HepG2 (cell line): ENCODE data around the gene NEBL. TPM values are rescaled to one million over a fixed set of nuclear protein-coding genes. Genes with fewer than 3 reads are reported as not detected.

Experiments
- ARHGAP35 ChIP-seq: sonication (generic); formaldehyde crosslinking; IDR thresholded peaks from 2 replicates; pipeline ENCODE4 v1.9.0; 2022; ENCODE audit warnings: mild to moderate bottlenecking, inconsistent platforms, moderate library complexity, missing genetic modification reagents, borderline replicate concordance
- CBX5 ChIP-seq: sonication (generic); formaldehyde crosslinking; IDR thresholded peaks from 2 replicates; pipeline ENCODE4 v1.4.0; 2020; ENCODE audit warnings: missing genetic modification reagents, borderline replicate concordance
- HNRNPL ChIP-seq: fragments of 200-400 bp; formaldehyde crosslinking; IDR thresholded peaks from 2 replicates; pipeline ENCODE4 v1.6.1; 2017; ENCODE audit warnings: mild to moderate bottlenecking, low read depth, low read length
- MEF2D ChIP-seq: sonication (generic); formaldehyde crosslinking; IDR thresholded peaks from 2 replicates; pipeline ENCODE4 v1.5.1; 2020; ENCODE audit warnings: mild to moderate bottlenecking, missing genetic modification reagents
- NFYB ChIP-seq: sonication (generic); formaldehyde crosslinking; IDR thresholded peaks from 2 replicates; pipeline ENCODE4 v1.4.0; 2020; ENCODE audit warnings: missing genetic modification reagents
- NRL ChIP-seq: sonication (generic); formaldehyde crosslinking; IDR thresholded peaks from 2 replicates; pipeline ENCODE4 v1.5.0; 2020; ENCODE audit warnings: missing genetic modification reagents, mild to moderate bottlenecking, moderate library complexity, borderline replicate concordance
- RAD51 ChIP-seq: fragments of 450-650 bp; IDR thresholded peaks from 2 replicates; pipeline ENCODE4 v1.6.1; 2016; ENCODE audit warnings: borderline replicate concordance
- ZBTB20 ChIP-seq: sonication (generic); formaldehyde crosslinking; IDR thresholded peaks from 2 replicates; pipeline ENCODE4 v1.8.1; 2023; ENCODE audit warnings: missing genetic modification reagents, low read depth, mild to moderate bottlenecking, borderline replicate concordance
- ZMYM2 ChIP-seq: sonication (generic); formaldehyde crosslinking; IDR thresholded peaks from 2 replicates; pipeline ENCODE4 v1.8.0; 2022; ENCODE audit warnings: mild to moderate bottlenecking, missing genetic modification reagents
- ZNF253 ChIP-seq: sonication (generic); formaldehyde crosslinking; IDR thresholded peaks from 2 replicates; pipeline ENCODE4 v1.8.0; 2022; ENCODE audit warnings: mild to moderate bottlenecking, missing genetic modification reagents, borderline replicate concordance
- ZNF792 ChIP-seq: IDR thresholded peaks from 2 replicates; pipeline ENCODE4 v1.6.1; 2016
- polyA plus RNA-seq, 8 experiments: library from polyadenylated mRNA; depleted of rRNA in 3 of 8; stranded (reverse) in 7 of 8; unstranded in 1 of 8; fragments of >200 nt; fragmentation: Illumina TruSeq in 4 of 8; extraction: Trizol in 4 of 8; gene quantifications; 2 replicates each; pipeline versions ENCODE4 v1.2.1 to v1.2.3, GENCODE V29; 2011 to 2016; ENCODE audit warnings: low read depth in 4 of 8, missing spikeins in 1 of 8, mixed read lengths in 1 of 8; ENCODE audit not compliant: insufficient read depth in 1 of 8
- total RNA-seq, 5 experiments: library from RNA; depleted of rRNA; stranded (reverse); fragments of >200 nt; fragmentation: Illumina TruSeq; extraction: Trizol; gene quantifications; 2 replicates each; pipeline ENCODE4 v1.2.3, GENCODE V29; 2016; ENCODE audit warnings: low read depth in 1 of 5
- TF ChIP-seq, protein P1 (sequence below): IDR thresholded peaks from 2 replicates; pipeline ENCODE4 v1.4.0; 2020; ENCODE audit warnings: mild to moderate bottlenecking, missing genetic modification reagents

Gene NEBL
- total and polyA plus RNA-seq, 2 of the 13 experiments (the other 11 are each of a cell fraction or from before 2014, with no cell fraction given): not detected

GRCh38 chr10:20898866-20899535 lies 1.9 kb upstream of the NEBL start (continued):
- TF ChIP-seq, protein P1, sequence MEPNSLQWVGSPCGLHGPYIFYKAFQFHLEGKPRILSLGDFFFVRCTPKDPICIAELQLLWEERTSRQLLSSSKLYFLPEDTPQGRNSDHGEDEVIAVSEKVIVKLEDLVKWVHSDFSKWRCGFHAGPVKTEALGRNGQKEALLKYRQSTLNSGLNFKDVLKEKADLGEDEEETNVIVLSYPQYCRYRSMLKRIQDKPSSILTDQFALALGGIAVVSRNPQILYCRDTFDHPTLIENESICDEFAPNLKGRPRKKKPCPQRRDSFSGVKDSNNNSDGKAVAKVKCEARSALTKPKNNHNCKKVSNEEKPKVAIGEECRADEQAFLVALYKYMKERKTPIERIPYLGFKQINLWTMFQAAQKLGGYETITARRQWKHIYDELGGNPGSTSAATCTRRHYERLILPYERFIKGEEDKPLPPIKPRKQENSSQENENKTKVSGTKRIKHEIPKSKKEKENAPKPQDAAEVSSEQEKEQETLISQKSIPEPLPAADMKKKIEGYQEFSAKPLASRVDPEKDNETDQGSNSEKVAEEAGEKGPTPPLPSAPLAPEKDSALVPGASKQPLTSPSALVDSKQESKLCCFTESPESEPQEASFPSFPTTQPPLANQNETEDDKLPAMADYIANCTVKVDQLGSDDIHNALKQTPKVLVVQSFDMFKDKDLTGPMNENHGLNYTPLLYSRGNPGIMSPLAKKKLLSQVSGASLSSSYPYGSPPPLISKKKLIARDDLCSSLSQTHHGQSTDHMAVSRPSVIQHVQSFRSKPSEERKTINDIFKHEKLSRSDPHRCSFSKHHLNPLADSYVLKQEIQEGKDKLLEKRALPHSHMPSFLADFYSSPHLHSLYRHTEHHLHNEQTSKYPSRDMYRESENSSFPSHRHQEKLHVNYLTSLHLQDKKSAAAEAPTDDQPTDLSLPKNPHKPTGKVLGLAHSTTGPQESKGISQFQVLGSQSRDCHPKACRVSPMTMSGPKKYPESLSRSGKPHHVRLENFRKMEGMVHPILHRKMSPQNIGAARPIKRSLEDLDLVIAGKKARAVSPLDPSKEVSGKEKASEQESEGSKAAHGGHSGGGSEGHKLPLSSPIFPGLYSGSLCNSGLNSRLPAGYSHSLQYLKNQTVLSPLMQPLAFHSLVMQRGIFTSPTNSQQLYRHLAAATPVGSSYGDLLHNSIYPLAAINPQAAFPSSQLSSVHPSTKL (CRISPR knock-in tag): no peak
- TF ChIP-seq ZMYM2 (no peak), ZBTB20 (CRISPR knock-in tag) (no peak), ARHGAP35 (CRISPR knock-in tag) (no peak), NRL (CRISPR knock-in tag) (no peak), CBX5 (CRISPR knock-in tag) (no peak), NFYB (no peak), RAD51 (no peak), MEF2D (CRISPR knock-in tag) (no peak), ZNF253 (CRISPR knock-in tag) (no peak), HNRNPL (no peak), ZNF792 (CRISPR knock-in tag) (no peak)
- TF ChIP-seq, all 625 proteins: peak for 0
